GM12878 (cell line): Measurements from ENCODE around the gene FAM83D. TPM values are rescaled to one million over a fixed set of nuclear protein-coding genes. Genes with fewer than 3 reads are reported as not detected.

Source experiments
- ATAC-seq: fragments of 200-7000 bp; cut with Tn5 transposase; 3 replicates; pipeline ENCODE4 v1.9.1; 2020; ENCODE audit warnings: mild to moderate bottlenecking, moderate library complexity
- BruUV-seq: library from RNA; stranded (reverse); fragments of 400-500 nt; replicated peaks from 2 replicates; lab custom pipeline; 2021; lab: Mats Ljungman, UMichigan
- CTCF ChIA-PET: fragments of 300-600 bp; sonication (Branson Sonifier 250); formaldehyde crosslinking; extraction: SDS; loops from one replicate; lab custom pipeline; 2021; ENCODE audit warnings: inconsistent platforms; lab: Yijun Ruan, JAX
- POLR2A ChIA-PET: fragments of 350-600 bp; formaldehyde crosslinking; extraction: SDS; loops from one replicate; lab custom pipeline; 2021; ENCODE audit warnings: inconsistent platforms; lab: Charles Lee
- RAD21 ChIA-PET: fragments of 300-600 bp; sonication (Branson Sonifier 250); formaldehyde crosslinking; loops from one replicate; lab custom pipeline; 2023; ENCODE audit warnings: antibody characterized with exemption; ENCODE audit not compliant: unreplicated experiment; lab: Charles Lee
- SMC1A ChIA-PET: fragments of 300-600 bp; sonication (Branson Sonifier 250); formaldehyde crosslinking; loops from one replicate; lab custom pipeline; 2023; ENCODE audit not compliant: unreplicated experiment, uncharacterized antibody; lab: Charles Lee
- DNase-seq: peaks from one replicate; pipeline ENCODE4 v3.0.0-alpha.2; 2011; ENCODE audit warnings: low read depth, low spot score
- FAIRE-seq: peaks from 3 replicates; lab custom pipeline; 2011; peaks lifted over from hg19 to GRCh38; lab: Jason Lieb, UNC
- H2AFZ ChIP-seq: 2 replicates; pipeline ENCODE4 v1.6.0; 2011; ENCODE audit warnings: low read depth, low read length, control low read depth; ENCODE audit not compliant: control insufficient read depth
- H3K27ac ChIP-seq: 2 replicates; pipeline ENCODE4 v1.5.1; 2011; ENCODE audit warnings: control low read depth; ENCODE audit not compliant: control insufficient read depth, insufficient read depth
- H3K27me3 ChIP-seq, 2 experiments: replicated peaks in 1 of 2; 2 replicates each; pipeline versions ENCODE4 v1.6.0 to v1.6.1; 2011; ENCODE audit warnings: low read length in 1 of 2; ENCODE audit not compliant: control insufficient read depth in 2 of 2, insufficient read depth in 2 of 2
- H3K36me3 ChIP-seq, 2 experiments: 2 replicates each; pipeline ENCODE4 v1.5.1; 2011; ENCODE audit warnings: low read length in 1 of 2; ENCODE audit not compliant: control insufficient read depth in 2 of 2, insufficient read depth in 2 of 2
- H3K4me1 ChIP-seq: 2 replicates; pipeline ENCODE4 v1.6.1; 2011; ENCODE audit warnings: mild to moderate bottlenecking, low read length, moderate library complexity, mixed read lengths; ENCODE audit not compliant: control insufficient read depth, insufficient read depth
- H3K4me2 ChIP-seq: 2 replicates; pipeline ENCODE4 v1.6.0; 2011; ENCODE audit warnings: control low read depth; ENCODE audit not compliant: control insufficient read depth, insufficient read depth
- H3K4me3 ChIP-seq: fragments of 200-600 bp; sonication (generic); 2 replicates; pipeline ENCODE4 v1.5.1; 2016
- H3K79me2 ChIP-seq: 2 replicates; pipeline ENCODE4 v1.6.0; 2011; ENCODE audit warnings: low read length; ENCODE audit not compliant: control insufficient read depth, insufficient read depth
- H3K9ac ChIP-seq: 2 replicates; pipeline ENCODE4 v1.8.0; 2011; ENCODE audit warnings: low read length, control low read depth, mixed read lengths; ENCODE audit not compliant: control insufficient read depth, insufficient read depth
- H3K9me3 ChIP-seq: replicated peaks from 3 replicates; pipeline ENCODE4 v1.5.1; 2011; ENCODE audit warnings: mild to moderate bottlenecking, low read length; ENCODE audit not compliant: control insufficient read depth, insufficient read depth
- H4K20me1 ChIP-seq: 2 replicates; pipeline ENCODE4 v1.6.0; 2011; ENCODE audit not compliant: control insufficient read depth, insufficient read depth
- GATAD2B ChIP-seq: fragments of 450-650 bp; conservative IDR thresholded peaks from 2 replicates; pipeline ENCODE4 v1.6.1; 2017; ENCODE audit warnings: low read depth, mild to moderate bottlenecking, moderate library complexity
- JUNB ChIP-seq: IDR thresholded peaks from 2 replicates; pipeline ENCODE4 v1.6.1; 2016; ENCODE audit warnings: antibody characterized with exemption, mild to moderate bottlenecking
- NFYA ChIP-seq: IDR thresholded peaks from 2 replicates; pipeline ENCODE4 v1.6.1; 2011; ENCODE audit warnings: low read depth, mild to moderate bottlenecking, low read length, improper control_type of control experiment, borderline replicate concordance
- NR2C1 ChIP-seq: fragments of 450-650 bp; IDR thresholded peaks from 2 replicates; pipeline ENCODE4 v1.6.1; 2017; ENCODE audit warnings: antibody characterized with exemption, mild to moderate bottlenecking, moderate library complexity
- PAX8 ChIP-seq: fragments of 450-650 bp; IDR thresholded peaks from 2 replicates; pipeline ENCODE4 v1.6.1; 2017; ENCODE audit warnings: mild to moderate bottlenecking, moderate library complexity
- RCOR1 ChIP-seq: conservative IDR thresholded peaks from 2 replicates; pipeline ENCODE4 v1.6.1; 2012; ENCODE audit warnings: low read depth, low read length, improper control_type of control experiment
- RELB ChIP-seq: fragments of 450-650 bp; IDR thresholded peaks from 2 replicates; pipeline ENCODE4 v1.6.1; 2017; ENCODE audit warnings: low read depth, mild to moderate bottlenecking, moderate library complexity
- STAT3 ChIP-seq: IDR thresholded peaks from 2 replicates; pipeline ENCODE4 v1.6.1; 2011; ENCODE audit warnings: low read depth, low read length, improper control_type of control experiment
- WGBS: methylation state at CpG from one replicate; pipeline ENCODE4 v1.1.6; 2016; ENCODE audit warnings: low lambda C conversion rate; ENCODE audit not compliant: insufficient replicate concordance, insufficient coverage; ENCODE audit errors: missing lambda C conversion rate; 5-methylcytosine and 5-hydroxymethylcytosine counted together
- in situ Hi-C: fragments of 300-500 bp; cut with MboI; formaldehyde crosslinking; loops from 9 replicates; pipeline ENCODE4 v1.14.3; 2018; ENCODE audit warnings: mixed read lengths
- intact Hi-C: fragments of 100-400 bp; cut with micrococcal nuclease; formaldehyde crosslinking; loops from one replicate; pipeline ENCODE4 v1.14.2; 2022; ENCODE audit not compliant: unreplicated experiment
- polyA plus RNA-seq, 11 experiments: library from polyadenylated mRNA; depleted of rRNA in 4 of 11; unstranded in 6 of 11; stranded (reverse) in 5 of 11; fragments of >200 nt; fragmentation: Nextera tagmentation in 4 of 11; fragmentation: Illumina TruSeq in 1 of 11; extraction: Ambion mirVana in 4 of 11; extraction: Trizol in 1 of 11; gene quantifications; 1 replicate in 1 of 11; 2 replicates in 10 of 11; pipeline versions ENCODE4 v1.2.1 to v1.2.3, GENCODE V29; 2011 to 2016; ENCODE audit warnings: inconsistent platforms in 2 of 11, missing spikeins in 2 of 11, low read depth in 1 of 11
- total RNA-seq, 4 experiments: library from RNA; depleted of rRNA in 3 of 4; stranded (reverse); fragments of >200 nt in 3 of 4; fragmentation: Illumina TruSeq in 1 of 4; extraction: Trizol in 1 of 4; gene quantifications; 2 replicates each; pipeline versions ENCODE4 v1.2.1 to v1.2.3, GENCODE V29; 2013 to 2021
- TF ChIP-seq, protein P1 (sequence below): fragments of 450-650 bp; formaldehyde crosslinking; IDR thresholded peaks from 2 replicates; pipeline ENCODE4 v1.4.0; 2020; ENCODE audit warnings: mild to moderate bottlenecking, moderate library complexity

The FAM83D gene
- total and polyA plus RNA-seq, 10 of the 15 experiments (the other 5 are each of a cell fraction or from before 2014, with no cell fraction given), result 4.5 to 34.8 (median 19.2) TPM

- Histone ChIP-seq H2AFZ (no peak overlapping the region), H3K4me3 (no peak overlapping the region), H3K9ac (no peak overlapping the region), H3K79me2 (no peaks in the 10 kb centered on the region), H4K20me1 (no peaks in the 10 kb centered on the region), H3K4me2 (no peak overlapping the region), H3K27ac (no peak overlapping the region), H3K9me3 (no peaks in the 10 kb centered on the region), H3K36me3 (peaks cover 18 to 35% of the 10 kb centered on the region in 2 experiments)
- in situ Hi-C loops (no loop called here), intact Hi-C loops (no loop called here)
- SMC1A ChIA-PET, result interaction anchor here (1.0 to 1.2 kb wide), 2 partner anchors 9 to 11 kb away, joined by 3 read pairs; partner anchors contain the start of gene DHX35
- ATAC-seq (no peak), DNase-seq (no peak)
- no TSS peak for BruUV-seq
- CTCF ChIA-PET, result interaction anchor here (1.1 to 1.4 kb wide), 4 partner anchors 8 to 92 kb away, joined by 3 to 5 read pairs (median 4); partner anchors contain the start of gene DHX35
- POLR2A ChIA-PET, result no interaction called here
- 97% methylated on average over 8 of the region's 8 CpGs for WGBS
- RAD21 ChIA-PET, result no interaction called here
- TF ChIP-seq PAX8 (no peak), STAT3 (no peak), GATAD2B (no peak), JUNB (no peak), NFYA (no peak), RCOR1 (no peak), NR2C1 (no peak), RELB (no peak)
- TF ChIP-seq, protein P1, sequence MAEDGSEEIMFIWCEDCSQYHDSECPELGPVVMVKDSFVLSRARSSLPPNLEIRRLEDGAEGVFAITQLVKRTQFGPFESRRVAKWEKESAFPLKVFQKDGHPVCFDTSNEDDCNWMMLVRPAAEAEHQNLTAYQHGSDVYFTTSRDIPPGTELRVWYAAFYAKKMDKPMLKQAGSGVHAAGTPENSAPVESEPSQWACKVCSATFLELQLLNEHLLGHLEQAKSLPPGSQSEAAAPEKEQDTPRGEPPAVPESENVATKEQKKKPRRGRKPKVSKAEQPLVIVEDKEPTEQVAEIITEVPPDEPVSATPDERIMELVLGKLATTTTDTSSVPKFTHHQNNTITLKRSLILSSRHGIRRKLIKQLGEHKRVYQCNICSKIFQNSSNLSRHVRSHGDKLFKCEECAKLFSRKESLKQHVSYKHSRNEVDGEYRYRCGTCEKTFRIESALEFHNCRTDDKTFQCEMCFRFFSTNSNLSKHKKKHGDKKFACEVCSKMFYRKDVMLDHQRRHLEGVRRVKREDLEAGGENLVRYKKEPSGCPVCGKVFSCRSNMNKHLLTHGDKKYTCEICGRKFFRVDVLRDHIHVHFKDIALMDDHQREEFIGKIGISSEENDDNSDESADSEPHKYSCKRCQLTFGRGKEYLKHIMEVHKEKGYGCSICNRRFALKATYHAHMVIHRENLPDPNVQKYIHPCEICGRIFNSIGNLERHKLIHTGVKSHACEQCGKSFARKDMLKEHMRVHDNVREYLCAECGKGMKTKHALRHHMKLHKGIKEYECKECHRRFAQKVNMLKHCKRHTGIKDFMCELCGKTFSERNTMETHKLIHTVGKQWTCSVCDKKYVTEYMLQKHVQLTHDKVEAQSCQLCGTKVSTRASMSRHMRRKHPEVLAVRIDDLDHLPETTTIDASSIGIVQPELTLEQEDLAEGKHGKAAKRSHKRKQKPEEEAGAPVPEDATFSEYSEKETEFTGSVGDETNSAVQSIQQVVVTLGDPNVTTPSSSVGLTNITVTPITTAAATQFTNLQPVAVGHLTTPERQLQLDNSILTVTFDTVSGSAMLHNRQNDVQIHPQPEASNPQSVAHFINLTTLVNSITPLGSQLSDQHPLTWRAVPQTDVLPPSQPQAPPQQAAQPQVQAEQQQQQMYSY (CRISPR knock-in tag), result no peak
- TF ChIP-seq, all 136 proteins: peak for 0
- no peak for FAIRE-seq
- H3K27me3 ChIP-seq, result no peaks in the 10 kb centered on the region
- H3K4me1 ChIP-seq, result no peaks in the 10 kb centered on the region
Measured at GRCh38 chr20:38953630-38954340, 27.6 kb downstream of the FAM83D start.
